ENCODE data around the gene DUSP28.

The DUSP28 gene

GRCh38 chr2:240567872-240568677, 7.9 kb downstream of the DUSP28 start, which contains the start of gene RNPEPL1:
TSS of gene RNPEPL1 (plus strand) at chr2:240568484. CDS start at chr2:240568587, 103 bp downstream.
- no peak for TF ChIP-seq ZFX (IDR thresholded peaks at IDR 0.05)
- TF ChIP-seq, protein P1, sequence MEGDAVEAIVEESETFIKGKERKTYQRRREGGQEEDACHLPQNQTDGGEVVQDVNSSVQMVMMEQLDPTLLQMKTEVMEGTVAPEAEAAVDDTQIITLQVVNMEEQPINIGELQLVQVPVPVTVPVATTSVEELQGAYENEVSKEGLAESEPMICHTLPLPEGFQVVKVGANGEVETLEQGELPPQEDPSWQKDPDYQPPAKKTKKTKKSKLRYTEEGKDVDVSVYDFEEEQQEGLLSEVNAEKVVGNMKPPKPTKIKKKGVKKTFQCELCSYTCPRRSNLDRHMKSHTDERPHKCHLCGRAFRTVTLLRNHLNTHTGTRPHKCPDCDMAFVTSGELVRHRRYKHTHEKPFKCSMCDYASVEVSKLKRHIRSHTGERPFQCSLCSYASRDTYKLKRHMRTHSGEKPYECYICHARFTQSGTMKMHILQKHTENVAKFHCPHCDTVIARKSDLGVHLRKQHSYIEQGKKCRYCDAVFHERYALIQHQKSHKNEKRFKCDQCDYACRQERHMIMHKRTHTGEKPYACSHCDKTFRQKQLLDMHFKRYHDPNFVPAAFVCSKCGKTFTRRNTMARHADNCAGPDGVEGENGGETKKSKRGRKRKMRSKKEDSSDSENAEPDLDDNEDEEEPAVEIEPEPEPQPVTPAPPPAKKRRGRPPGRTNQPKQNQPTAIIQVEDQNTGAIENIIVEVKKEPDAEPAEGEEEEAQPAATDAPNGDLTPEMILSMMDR (conservative IDR thresholded peaks at IDR 0.05), result no peak; the same call in 1 of the 2 replicates

GRCh38 chr2:240568678-240569522, 8.7 kb downstream of the DUSP28 start:
- peak; percentile 60; the same call in 1 of the 2 replicates for TF ChIP-seq ZFX (IDR thresholded peaks at IDR 0.05)
- TF ChIP-seq, protein P1 (conservative IDR thresholded peaks at IDR 0.05), result no peak
- peak overlapping the region; percentile 94 for H3K27ac ChIP-seq

More at GRCh38 chr2:240567872-240568677, 7.9 kb downstream of the DUSP28 start, which contains the start of gene RNPEPL1:
- H3K27ac ChIP-seq, result peak within 1 kb of the TSS; percentile 94

- no peak for TF ChIP-seq ZFX (IDR thresholded peaks at IDR 0.05)
- TF ChIP-seq, protein P1 (conservative IDR thresholded peaks at IDR 0.05), result no peak
- peak overlapping the region; percentile 94 for H3K27ac ChIP-seq
These were observed 9.4 kb downstream of the DUSP28 start for GRCh38 chr2:240569523-240569997.

- TF ChIP-seq ZFX (IDR thresholded peaks at IDR 0.05), result no peak
- TF ChIP-seq, protein P1 (conservative IDR thresholded peaks at IDR 0.05), result no peak
- H3K27ac ChIP-seq, result peak overlapping the region; percentile 94; the same call in 1 of the 2 replicates
These were observed 9.9 kb downstream of the DUSP28 start for GRCh38 chr2:240569998-240570530.

GRCh38 chr2:240570531-240571313, 10.6 kb downstream of the DUSP28 start:
- H3K27ac ChIP-seq, result no peak overlapping the region

More at GRCh38 chr2:240570531-240571313, 10.6 kb downstream of the DUSP28 start:
- TF ChIP-seq, protein P1 (conservative IDR thresholded peaks at IDR 0.05), result no peak
- TF ChIP-seq ZFX (IDR thresholded peaks at IDR 0.05), result no peak
